Calu3 (cell line): Measurements from ENCODE around the gene LHX6. TPM values are rescaled to one million over a fixed set of nuclear protein-coding genes. Genes with fewer than 3 reads are reported as not detected.

ENCODE experiments used
- BruUV-seq: library from RNA; stranded (reverse); fragments of 400-500 nt; replicated peaks from 2 replicates; lab custom pipeline; 2021; lab: Mats Ljungman, UMichigan
- CTCF ChIA-PET: fragments of 300-600 bp; sonication (Branson Sonifier 250); formaldehyde crosslinking; loops from one replicate; lab custom pipeline; 2022; ENCODE audit warnings: antibody characterized with exemption; lab: Charles Lee
- DNase-seq: peaks from one replicate; pipeline ENCODE4 v3.0.0; 2022
- H3K27ac Mint-ChIP-seq: one replicate; pipeline ENCODE4 v1.8.0; 2022; ENCODE audit warnings: mixed read lengths; ENCODE audit not compliant: unreplicated experiment
- H3K27me3 Mint-ChIP-seq: one replicate; pipeline ENCODE4 v1.8.0; 2022; ENCODE audit warnings: mixed read lengths; ENCODE audit not compliant: unreplicated experiment
- H3K36me3 Mint-ChIP-seq: one replicate; pipeline ENCODE4 v1.8.0; 2022; ENCODE audit warnings: mild to moderate bottlenecking, moderate library complexity, mixed read lengths; ENCODE audit not compliant: insufficient read depth, unreplicated experiment
- H3K4me1 Mint-ChIP-seq: one replicate; pipeline ENCODE4 v1.8.0; 2022; ENCODE audit warnings: mild to moderate bottlenecking, low read depth, mixed read lengths; ENCODE audit not compliant: unreplicated experiment
- H3K4me3 Mint-ChIP-seq: one replicate; pipeline ENCODE4 v1.8.0; 2022; ENCODE audit warnings: mild to moderate bottlenecking, low read depth, moderate library complexity, mixed read lengths; ENCODE audit not compliant: unreplicated experiment
- H3K9me3 Mint-ChIP-seq: one replicate; pipeline ENCODE4 v1.8.0; 2022; ENCODE audit warnings: low read depth, mixed read lengths; ENCODE audit not compliant: unreplicated experiment
- intact Hi-C: fragments of 100-400 bp; cut with micrococcal nuclease; formaldehyde crosslinking; loops from one replicate; pipeline ENCODE4 v1.10.0; 2022; ENCODE audit not compliant: unreplicated experiment
- total RNA-seq: library from RNA; stranded (reverse); gene quantifications from 2 replicates; pipeline ENCODE4 v1.2.3, GENCODE V29; 2022
- TF ChIP-seq, protein P1 (sequence below): fragments of 200-600 bp; IDR thresholded peaks from one replicate; pipeline ENCODE4 v1.8.0; 2022; ENCODE audit warnings: antibody characterized with exemption; ENCODE audit not compliant: unreplicated experiment

Gene LHX6
- total RNA-seq, 1 experiment from 2014 or later, result 0.97 TPM

DNA sequence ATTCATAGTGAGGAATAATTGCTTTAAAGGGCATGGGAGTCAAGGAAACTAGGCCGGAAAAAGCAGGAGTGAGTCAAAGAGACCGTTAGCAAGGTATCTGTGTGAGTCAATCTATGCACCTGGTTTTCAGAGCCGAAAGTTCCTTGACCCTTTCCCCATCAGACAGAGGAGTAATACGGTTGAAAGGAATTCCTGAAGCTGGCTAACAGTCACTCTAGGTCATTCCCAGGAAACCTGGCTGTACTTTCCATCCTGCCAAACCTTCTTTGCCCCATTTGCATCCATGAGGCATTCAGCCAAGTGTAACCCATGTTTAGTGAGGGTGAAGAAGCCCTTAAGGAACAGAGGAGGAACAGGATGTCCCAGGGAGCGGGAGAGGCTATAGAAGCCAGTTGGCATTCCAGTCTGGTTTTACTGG lies 19.7 kb upstream of the LHX6 start:
- H3K4me1 Mint-ChIP-seq, result no peaks in the 10 kb centered on the region
- BruUV-seq, result no TSS peak
- no peaks in the 10 kb centered on the region for H3K36me3 Mint-ChIP-seq
- CTCF ChIA-PET, result no interaction called here
- H3K9me3 Mint-ChIP-seq, result no peaks in the 10 kb centered on the region
- intact Hi-C loops, result no loop called here
- no peak overlapping the region for H3K27ac Mint-ChIP-seq
- DNase-seq, result no peak
- no peaks in the 10 kb centered on the region for H3K27me3 Mint-ChIP-seq
- TF ChIP-seq, protein P1, sequence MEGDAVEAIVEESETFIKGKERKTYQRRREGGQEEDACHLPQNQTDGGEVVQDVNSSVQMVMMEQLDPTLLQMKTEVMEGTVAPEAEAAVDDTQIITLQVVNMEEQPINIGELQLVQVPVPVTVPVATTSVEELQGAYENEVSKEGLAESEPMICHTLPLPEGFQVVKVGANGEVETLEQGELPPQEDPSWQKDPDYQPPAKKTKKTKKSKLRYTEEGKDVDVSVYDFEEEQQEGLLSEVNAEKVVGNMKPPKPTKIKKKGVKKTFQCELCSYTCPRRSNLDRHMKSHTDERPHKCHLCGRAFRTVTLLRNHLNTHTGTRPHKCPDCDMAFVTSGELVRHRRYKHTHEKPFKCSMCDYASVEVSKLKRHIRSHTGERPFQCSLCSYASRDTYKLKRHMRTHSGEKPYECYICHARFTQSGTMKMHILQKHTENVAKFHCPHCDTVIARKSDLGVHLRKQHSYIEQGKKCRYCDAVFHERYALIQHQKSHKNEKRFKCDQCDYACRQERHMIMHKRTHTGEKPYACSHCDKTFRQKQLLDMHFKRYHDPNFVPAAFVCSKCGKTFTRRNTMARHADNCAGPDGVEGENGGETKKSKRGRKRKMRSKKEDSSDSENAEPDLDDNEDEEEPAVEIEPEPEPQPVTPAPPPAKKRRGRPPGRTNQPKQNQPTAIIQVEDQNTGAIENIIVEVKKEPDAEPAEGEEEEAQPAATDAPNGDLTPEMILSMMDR, result no peak
- H3K4me3 Mint-ChIP-seq, result no peak overlapping the region

- Mint-ChIP-seq H3K36me3 (peaks cover under 1% of the 10 kb centered on the region), H3K27ac (no peak overlapping the region), H3K27me3 (no peaks in the 10 kb centered on the region), H3K9me3 (no peaks in the 10 kb centered on the region), H3K4me3 (no peak overlapping the region), H3K4me1 (no peaks in the 10 kb centered on the region)
- BruUV-seq, result no TSS peak
- TF ChIP-seq, protein P1, result no peak
- intact Hi-C loops, result no loop called here
- CTCF ChIA-PET, result no interaction called here
- no peak for DNase-seq
These were observed 17.9 kb upstream of the LHX6 start for GRCh38 chr9:122246666-122247065.

- TF ChIP-seq, protein P1, result no peak
- no TSS peak for BruUV-seq
- Mint-ChIP-seq H3K4me3 (no peak overlapping the region), H3K4me1 (no peaks in the 10 kb centered on the region), H3K36me3 (peaks cover 4% of the 10 kb centered on the region), H3K27ac (no peak overlapping the region), H3K9me3 (no peaks in the 10 kb centered on the region), H3K27me3 (no peaks in the 10 kb centered on the region)
- intact Hi-C loops, result no loop called here
- DNase-seq, result no peak
- CTCF ChIA-PET, result no interaction called here
These were observed 15.6 kb upstream of the LHX6 start for GRCh38 chr9:122244349-122244748.

DNA sequence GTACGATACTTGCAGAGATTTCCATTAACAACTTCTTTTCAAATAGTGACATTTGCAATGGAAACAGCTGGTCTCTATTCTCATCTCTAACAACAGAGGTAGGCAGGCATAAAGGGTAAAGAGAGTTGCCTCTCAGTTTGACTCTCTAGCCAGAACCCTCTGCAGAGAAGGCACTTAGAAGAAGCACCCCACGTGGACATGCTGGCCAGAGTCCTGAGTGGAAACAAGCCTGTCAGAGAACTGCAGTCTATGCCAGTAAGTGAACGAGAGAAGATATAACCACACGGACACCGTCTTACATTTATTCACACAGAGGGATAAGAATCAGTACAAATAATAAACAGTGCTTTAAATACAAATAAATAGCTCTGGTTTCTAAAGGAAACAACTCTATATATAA lies 11.0 kb upstream of the LHX6 start:
- Mint-ChIP-seq H3K4me3 (no peak overlapping the region), H3K4me1 (no peaks in the 10 kb centered on the region)
- CTCF ChIA-PET, result no interaction called here

More for the DNA sequence above, 11.0 kb upstream of the LHX6 start:
- DNase-seq, result no peak
- TF ChIP-seq, protein P1, result no peak
- Mint-ChIP-seq H3K27ac (no peak overlapping the region), H3K9me3 (no peaks in the 10 kb centered on the region), H3K27me3 (peaks cover 2% of the 10 kb centered on the region), H3K36me3 (peaks cover 4% of the 10 kb centered on the region)
- BruUV-seq, result no TSS peak
- intact Hi-C loops, result no loop called here
